Esophagus mucosa (tissue), 1 donor: ENCODE data around the gene CACNA1A. TPM values are rescaled to one million over a fixed set of nuclear protein-coding genes. Genes with fewer than 3 reads are reported as not detected.
"Not testable (repeated sequence)": the region's sequence is repeated elsewhere in the genome, so short reads cannot be mapped to it uniquely, and the experiment has no call there.

ENCODE experiments used
- ATAC-seq: fragments of 200-7000 bp; cut with Tn5 transposase; one replicate; pipeline ENCODE4 v1.9.1; 2020
- total RNA-seq: library from RNA; stranded (reverse); gene quantifications from one replicate; pipeline ENCODE4 v1.2.4, GENCODE V29; 2023
- donor health status: DM: yes; HTN: yes; CAD: no.

CACNA1A gene
- total RNA-seq, result 0.20 TPM

- no peak for ATAC-seq
Measured at GRCh38 chr19:13506471-13506820, at the start of gene CACNA1A. Gene CACNA1A, minus strand, starts transcription at chr19:13506479. Its CDS starts 255 bp downstream, at chr19:13506224.

- ATAC-seq, result no peak
Measured at GRCh38 chr19:13554506-13555240, 48.4 kb upstream of the CACNA1A start.

GRCh38 chr19:13553880-13554400, 47.7 kb upstream of the CACNA1A start:
- no peak for ATAC-seq

- ATAC-seq, result no peak
Measured at GRCh38 chr19:13548131-13548530, 41.9 kb upstream of the CACNA1A start.

- no peak for ATAC-seq
Measured at GRCh38 chr19:13547102-13547501, 40.8 kb upstream of the CACNA1A start.

- no peak for ATAC-seq
Measured at GRCh38 chr19:13544423-13544822, 38.1 kb upstream of the CACNA1A start.

- no peak for ATAC-seq
Measured at GRCh38 chr19:13541554-13541953, 35.3 kb upstream of the CACNA1A start.

GRCh38 chr19:13539332-13539731, 33.1 kb upstream of the CACNA1A start:
- no peak for ATAC-seq

- no peak for ATAC-seq
Measured at GRCh38 chr19:13538601-13539253, 32.4 kb upstream of the CACNA1A start.

GRCh38 chr19:13537454-13537853, 31.2 kb upstream of the CACNA1A start:
- ATAC-seq, result no peak

- no peak for ATAC-seq
Measured at GRCh38 chr19:13530720-13531119, 24.4 kb upstream of the CACNA1A start.

- ATAC-seq, result not testable (repeated sequence)
Measured at GRCh38 chr19:13529721-13530120, 23.4 kb upstream of the CACNA1A start.

- no peak for ATAC-seq
Measured at GRCh38 chr19:13526552-13526951, 20.3 kb upstream of the CACNA1A start.

- ATAC-seq, result no peak
Measured at GRCh38 chr19:13521066-13521465, 14.8 kb upstream of the CACNA1A start.

- no peak for ATAC-seq
Measured at GRCh38 chr19:13511947-13512346, 5.7 kb upstream of the CACNA1A start.

GRCh38 chr19:13507053-13507611, 853 bp upstream of the CACNA1A start:
- ATAC-seq, result no peak

GRCh38 chr19:13505761-13506470, 363 bp downstream of the CACNA1A start:
- no peak for ATAC-seq

GRCh38 chr19:13505164-13505695, 1.0 kb downstream of the CACNA1A start:
- no peak for ATAC-seq

- ATAC-seq, result no peak
Measured at GRCh38 chr19:13503570-13504235, 2.6 kb downstream of the CACNA1A start.

- ATAC-seq, result no peak
Measured at GRCh38 chr19:13502231-13502630, 4.0 kb downstream of the CACNA1A start.

- no peak for ATAC-seq
Measured at GRCh38 chr19:13499692-13500091, 6.6 kb downstream of the CACNA1A start.
